ENCODE data around the gene JUND. TPM values are rescaled to one million over a fixed set of nuclear protein-coding genes. Genes with fewer than 3 reads are reported as not detected.

JUND gene
- total RNA-seq, 1 experiment from 2014 or later, result 221 TPM

GRCh38 chr19:18274781-18275356 is 6.6 kb downstream of the JUND start:
- no peaks in the 10 kb centered on the region for H3K9me2 ChIP-seq (ENCODE audit: insufficient read depth)
- BruUV-seq (replicated peaks), result no TSS peak
- peak; percentile 82 for ATAC-seq
- H3K36me3 ChIP-seq (ENCODE audit: control insufficient read depth in 1 of 2, insufficient read depth in 2 of 2, low read length in 2 of 2), result 0 out of 4 replicates have a peak, but pooled peaks cover 0 to 4% of the 10 kb centered on the region in 2 experiments
- intact Hi-C loops (cut with micrococcal nuclease), result loop anchor here (1.0 to 5.0 kb wide), 3 partner anchors 30 to 83 kb away; partner anchors contain the start of gene PGPEP1
- H3K9me3 ChIP-seq (ENCODE audit: control insufficient read depth in 1 of 2, insufficient read depth in 1 of 2, low read depth in 1 of 2, low read length in 2 of 2), result no peaks in the 10 kb centered on the region
- peak overlapping the region; percentile 92 for H3K27ac ChIP-seq (ENCODE audit: low read depth, low read length)
- POLR2A ChIA-PET, result interaction anchor here (0.6 to 5.3 kb wide), 14 partner anchors 17 to 142 kb away, joined by 3 to 24 read pairs (median 4); partner anchors contain the start of genes GDF15 and LSM4
- H3K27me3 ChIP-seq (ENCODE audit: insufficient read depth, low read length), result no peaks in the 10 kb centered on the region
- peaks cover 24% of the 10 kb centered on the region for H3K79me2 ChIP-seq (ENCODE audit: insufficient read depth, low read length)
- no peak for TF ChIP-seq CTCF (IDR thresholded peaks at IDR 0.05 in 2 of 3, conservative IDR thresholded peaks at IDR 0.05 in 1 of 3; ENCODE audit: borderline replicate concordance in 1 of 3, insufficient read depth in 1 of 3, low read depth in 2 of 3, low read length in 2 of 3)
- no peak for TF ChIP-seq POLR2A (IDR thresholded peaks at IDR 0.05; ENCODE audit: borderline replicate concordance, extremely low read depth, insufficient read depth, insufficient read length)
- TF ChIP-seq SIN3A (IDR thresholded peaks at IDR 0.05; ENCODE audit: low read depth), result no peak
- TF ChIP-seq CBX3 (IDR thresholded peaks at IDR 0.05; ENCODE audit: low read depth), result 0 out of 2 replicates have a peak, but pooled peaks have one; percentile 19
- peak; percentile 63 for TF ChIP-seq MAX (IDR thresholded peaks at IDR 0.05)
- TF ChIP-seq EZH2 (IDR thresholded peaks at IDR 0.05), result no peak
- TF ChIP-seq TCF7L2 (IDR thresholded peaks at IDR 0.05; ENCODE audit: borderline replicate concordance, extremely low read depth, insufficient read depth, insufficient read length), result no peak
- TF ChIP-seq REST (IDR thresholded peaks at IDR 0.05; ENCODE audit: low read depth), result no peak
- peak; percentile 71 for TF ChIP-seq POLR2AphosphoS5 (IDR thresholded peaks at IDR 0.05; ENCODE audit: low read depth, low read length)
- no peak for TF ChIP-seq CEBPB (IDR thresholded peaks at IDR 0.05; ENCODE audit: low read depth)
- peak; percentile 87 for TF ChIP-seq FOSL1 (IDR thresholded peaks at IDR 0.05; ENCODE audit: low read depth)
- no peak for TF ChIP-seq ZFX (IDR thresholded peaks at IDR 0.05)
- peak; percentile 93 for TF ChIP-seq JUND (IDR thresholded peaks at IDR 0.05)
- peak; percentile 76 for TF ChIP-seq SP1 (IDR thresholded peaks at IDR 0.05; ENCODE audit: low read depth)
- H3K9ac ChIP-seq (ENCODE audit: low read length), result peak overlapping the region; percentile 66
- H3K4me2 ChIP-seq (ENCODE audit: low read length), result peak overlapping the region; percentile 87
- no peak for DNase-seq (ENCODE audit: low read depth, low spot score)
- RAD21 ChIA-PET (ENCODE audit: low non-redundant PET in 1 of 2, low total read pairs in 2 of 2, uncharacterized antibody in 2 of 2, unreplicated experiment in 2 of 2), result interaction anchor here (0.7 to 1.7 kb wide), 3 partner anchors 21 to 54 kb away, joined by 3 to 10 read pairs (median 3); no protein-coding TSS in a partner anchor
- H4K20me1 ChIP-seq (ENCODE audit: insufficient read depth), result no peaks in the 10 kb centered on the region
- CTCF ChIA-PET, result interaction anchor here (0.7 to 2.3 kb wide), 10 partner anchors 18 to 162 kb away, joined by 3 to 15 read pairs (median 3); a partner anchor contains a TSS
- H3K4me1 ChIP-seq (ENCODE audit: control insufficient read depth in 1 of 2, insufficient read depth in 2 of 2, low read length in 2 of 2), result peaks cover 57 to 72% of the 10 kb centered on the region in 2 experiments
- H2AFZ ChIP-seq (ENCODE audit: low read depth, low read length, poor library complexity, severe bottlenecking), result no peak overlapping the region
- peak overlapping the region; percentile 1 to 47; a peak in 3 of 4 replicates for H3K4me3 ChIP-seq (replicated peaks in 1 of 2; ENCODE audit: low read depth in 1 of 2, low read length in 2 of 2)

Data from HCT116 (cell line).